ENCODE measurements around the gene LAYN. TPM values are rescaled to one million over a fixed set of nuclear protein-coding genes. Genes with fewer than 3 reads are reported as not detected.
A peak's percentile ranks its signal among the peaks of the same experiment; 100 is the strongest.

The LAYN gene
- total RNA-seq, 1 experiment from 2014 or later, result 3.7 TPM

DNA sequence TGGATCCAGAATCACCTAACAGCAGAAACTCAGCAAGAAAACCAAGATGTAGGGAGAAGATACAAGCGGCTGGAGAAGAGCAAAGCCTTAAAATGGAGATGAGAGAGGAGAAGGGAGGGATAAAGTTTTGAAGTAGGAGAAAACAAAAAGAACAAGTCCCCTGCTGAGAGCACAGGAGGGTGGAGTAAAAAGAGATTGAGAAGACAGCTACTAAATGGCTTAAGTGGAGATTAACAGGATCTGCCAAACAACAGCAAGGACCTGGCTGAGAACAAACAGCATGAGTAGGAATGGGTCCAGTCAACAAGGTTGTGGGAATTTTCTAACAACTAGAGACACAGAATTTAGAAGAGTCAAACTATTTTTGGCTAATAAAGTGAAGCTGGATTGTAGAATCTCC, 46.5 kb upstream of the LAYN start:
- DNase-seq (ENCODE audit: low spot score) (no peak), ATAC-seq (peak; percentile 38)
- Mint-ChIP-seq H3K27ac (no peak overlapping the region), H3K4me3 (no peak overlapping the region), H3K9me3 (peaks cover 7% of the 10 kb centered on the region; the same call in 1 of the 2 replicates), H3K36me3 (no peaks in the 10 kb centered on the region), H3K27me3 (ENCODE audit: low read depth) (no peaks in the 10 kb centered on the region; the same call in 1 of the 2 replicates), H3K4me1 (peaks cover 22% of the 10 kb centered on the region)
- ChIA-PET POLR2A (no interaction called here), CTCF (interaction anchor here (1.0 to 1.2 kb wide), 2 partner anchors 34 to 39 kb away, joined by 3 to 5 read pairs; no protein-coding TSS in a partner anchor)
- TF ChIP-seq ZNF423 (CRISPR knock-in tag; IDR thresholded peaks at IDR 0.05), result peak; percentile 14; the same call in 1 of the 2 replicates
- TF ChIP-seq, protein P1, sequence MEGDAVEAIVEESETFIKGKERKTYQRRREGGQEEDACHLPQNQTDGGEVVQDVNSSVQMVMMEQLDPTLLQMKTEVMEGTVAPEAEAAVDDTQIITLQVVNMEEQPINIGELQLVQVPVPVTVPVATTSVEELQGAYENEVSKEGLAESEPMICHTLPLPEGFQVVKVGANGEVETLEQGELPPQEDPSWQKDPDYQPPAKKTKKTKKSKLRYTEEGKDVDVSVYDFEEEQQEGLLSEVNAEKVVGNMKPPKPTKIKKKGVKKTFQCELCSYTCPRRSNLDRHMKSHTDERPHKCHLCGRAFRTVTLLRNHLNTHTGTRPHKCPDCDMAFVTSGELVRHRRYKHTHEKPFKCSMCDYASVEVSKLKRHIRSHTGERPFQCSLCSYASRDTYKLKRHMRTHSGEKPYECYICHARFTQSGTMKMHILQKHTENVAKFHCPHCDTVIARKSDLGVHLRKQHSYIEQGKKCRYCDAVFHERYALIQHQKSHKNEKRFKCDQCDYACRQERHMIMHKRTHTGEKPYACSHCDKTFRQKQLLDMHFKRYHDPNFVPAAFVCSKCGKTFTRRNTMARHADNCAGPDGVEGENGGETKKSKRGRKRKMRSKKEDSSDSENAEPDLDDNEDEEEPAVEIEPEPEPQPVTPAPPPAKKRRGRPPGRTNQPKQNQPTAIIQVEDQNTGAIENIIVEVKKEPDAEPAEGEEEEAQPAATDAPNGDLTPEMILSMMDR (IDR thresholded peaks at IDR 0.05), result no peak

DNA sequence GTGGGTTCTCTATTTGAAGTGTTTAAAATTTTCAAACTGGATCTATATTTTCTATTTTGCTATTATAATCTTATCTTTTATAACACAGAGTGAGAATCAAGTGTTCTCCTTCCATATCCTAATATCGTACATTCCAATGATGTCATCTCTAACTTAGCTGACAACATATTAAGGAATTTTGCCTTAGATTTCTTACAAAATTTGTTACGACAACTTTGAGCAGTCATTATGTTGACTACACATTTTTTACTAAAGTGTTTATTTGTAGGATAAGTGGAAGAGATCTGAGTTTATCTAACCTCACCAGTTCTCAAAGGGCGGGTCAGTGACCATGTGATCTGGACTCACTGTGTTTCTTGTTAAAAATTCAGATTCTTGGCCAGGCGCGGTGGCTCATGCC, 41.0 kb upstream of the LAYN start:
- CTCF ChIA-PET, result no interaction called here
- POLR2A ChIA-PET, result no interaction called here
- no peak overlapping the region for H3K4me3 Mint-ChIP-seq
- H3K27ac Mint-ChIP-seq, result no peak overlapping the region
- no peaks in the 10 kb centered on the region for H3K9me3 Mint-ChIP-seq
- no peaks in the 10 kb centered on the region for H3K27me3 Mint-ChIP-seq (ENCODE audit: low read depth)
- ATAC-seq (no peak), DNase-seq (ENCODE audit: low spot score) (no peak)
- H3K4me1 Mint-ChIP-seq, result peaks cover 21% of the 10 kb centered on the region
- TF ChIP-seq, protein P2, sequence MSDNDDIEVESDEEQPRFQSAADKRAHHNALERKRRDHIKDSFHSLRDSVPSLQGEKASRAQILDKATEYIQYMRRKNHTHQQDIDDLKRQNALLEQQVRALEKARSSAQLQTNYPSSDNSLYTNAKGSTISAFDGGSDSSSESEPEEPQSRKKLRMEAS (CRISPR knock-in tag; IDR thresholded peaks at IDR 0.05), result no peak
- no peak for TF ChIP-seq MYBL2 (CRISPR knock-in tag; IDR thresholded peaks at IDR 0.05)
- TF ChIP-seq, protein P3, sequence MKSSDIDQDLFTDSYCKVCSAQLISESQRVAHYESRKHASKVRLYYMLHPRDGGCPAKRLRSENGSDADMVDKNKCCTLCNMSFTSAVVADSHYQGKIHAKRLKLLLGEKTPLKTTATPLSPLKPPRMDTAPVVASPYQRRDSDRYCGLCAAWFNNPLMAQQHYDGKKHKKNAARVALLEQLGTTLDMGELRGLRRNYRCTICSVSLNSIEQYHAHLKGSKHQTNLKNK (CRISPR knock-in tag; IDR thresholded peaks at IDR 0.05), result no peak
- TF ChIP-seq, protein P1 (IDR thresholded peaks at IDR 0.05), result no peak
- no peak for TF ChIP-seq GABPB1 (CRISPR knock-in tag; IDR thresholded peaks at IDR 0.05)
- TF ChIP-seq MXD4 (CRISPR knock-in tag; IDR thresholded peaks at IDR 0.05; ENCODE audit: borderline replicate concordance), result no peak
- TF ChIP-seq RELA (CRISPR knock-in tag; IDR thresholded peaks at IDR 0.05; ENCODE audit: borderline replicate concordance), result no peak
- TF ChIP-seq ZNF416 (CRISPR knock-in tag; IDR thresholded peaks at IDR 0.05), result no peak
- TF ChIP-seq NFATC4 (CRISPR knock-in tag; IDR thresholded peaks at IDR 0.05), result no peak
- TF ChIP-seq, protein P4, sequence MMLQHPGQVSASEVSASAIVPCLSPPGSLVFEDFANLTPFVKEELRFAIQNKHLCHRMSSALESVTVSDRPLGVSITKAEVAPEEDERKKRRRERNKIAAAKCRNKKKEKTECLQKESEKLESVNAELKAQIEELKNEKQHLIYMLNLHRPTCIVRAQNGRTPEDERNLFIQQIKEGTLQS (CRISPR knock-in tag; conservative IDR thresholded peaks at IDR 0.05), result no peak
- TF ChIP-seq ZNF396 (CRISPR knock-in tag; IDR thresholded peaks at IDR 0.05; ENCODE audit: borderline replicate concordance), result no peak
- TF ChIP-seq, protein P5, sequence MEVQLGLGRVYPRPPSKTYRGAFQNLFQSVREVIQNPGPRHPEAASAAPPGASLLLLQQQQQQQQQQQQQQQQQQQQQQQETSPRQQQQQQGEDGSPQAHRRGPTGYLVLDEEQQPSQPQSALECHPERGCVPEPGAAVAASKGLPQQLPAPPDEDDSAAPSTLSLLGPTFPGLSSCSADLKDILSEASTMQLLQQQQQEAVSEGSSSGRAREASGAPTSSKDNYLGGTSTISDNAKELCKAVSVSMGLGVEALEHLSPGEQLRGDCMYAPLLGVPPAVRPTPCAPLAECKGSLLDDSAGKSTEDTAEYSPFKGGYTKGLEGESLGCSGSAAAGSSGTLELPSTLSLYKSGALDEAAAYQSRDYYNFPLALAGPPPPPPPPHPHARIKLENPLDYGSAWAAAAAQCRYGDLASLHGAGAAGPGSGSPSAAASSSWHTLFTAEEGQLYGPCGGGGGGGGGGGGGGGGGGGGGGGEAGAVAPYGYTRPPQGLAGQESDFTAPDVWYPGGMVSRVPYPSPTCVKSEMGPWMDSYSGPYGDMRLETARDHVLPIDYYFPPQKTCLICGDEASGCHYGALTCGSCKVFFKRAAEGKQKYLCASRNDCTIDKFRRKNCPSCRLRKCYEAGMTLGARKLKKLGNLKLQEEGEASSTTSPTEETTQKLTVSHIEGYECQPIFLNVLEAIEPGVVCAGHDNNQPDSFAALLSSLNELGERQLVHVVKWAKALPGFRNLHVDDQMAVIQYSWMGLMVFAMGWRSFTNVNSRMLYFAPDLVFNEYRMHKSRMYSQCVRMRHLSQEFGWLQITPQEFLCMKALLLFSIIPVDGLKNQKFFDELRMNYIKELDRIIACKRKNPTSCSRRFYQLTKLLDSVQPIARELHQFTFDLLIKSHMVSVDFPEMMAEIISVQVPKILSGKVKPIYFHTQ (CRISPR knock-in tag; IDR thresholded peaks at IDR 0.05), result no peak
- TF ChIP-seq ZNF121 (CRISPR knock-in tag; IDR thresholded peaks at IDR 0.05), result no peak
- TF ChIP-seq, protein P6, sequence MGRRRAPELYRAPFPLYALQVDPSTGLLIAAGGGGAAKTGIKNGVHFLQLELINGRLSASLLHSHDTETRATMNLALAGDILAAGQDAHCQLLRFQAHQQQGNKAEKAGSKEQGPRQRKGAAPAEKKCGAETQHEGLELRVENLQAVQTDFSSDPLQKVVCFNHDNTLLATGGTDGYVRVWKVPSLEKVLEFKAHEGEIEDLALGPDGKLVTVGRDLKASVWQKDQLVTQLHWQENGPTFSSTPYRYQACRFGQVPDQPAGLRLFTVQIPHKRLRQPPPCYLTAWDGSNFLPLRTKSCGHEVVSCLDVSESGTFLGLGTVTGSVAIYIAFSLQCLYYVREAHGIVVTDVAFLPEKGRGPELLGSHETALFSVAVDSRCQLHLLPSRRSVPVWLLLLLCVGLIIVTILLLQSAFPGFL (CRISPR knock-in tag; IDR thresholded peaks at IDR 0.05; ENCODE audit: borderline replicate concordance), result no peak
- TF ChIP-seq, protein P7, sequence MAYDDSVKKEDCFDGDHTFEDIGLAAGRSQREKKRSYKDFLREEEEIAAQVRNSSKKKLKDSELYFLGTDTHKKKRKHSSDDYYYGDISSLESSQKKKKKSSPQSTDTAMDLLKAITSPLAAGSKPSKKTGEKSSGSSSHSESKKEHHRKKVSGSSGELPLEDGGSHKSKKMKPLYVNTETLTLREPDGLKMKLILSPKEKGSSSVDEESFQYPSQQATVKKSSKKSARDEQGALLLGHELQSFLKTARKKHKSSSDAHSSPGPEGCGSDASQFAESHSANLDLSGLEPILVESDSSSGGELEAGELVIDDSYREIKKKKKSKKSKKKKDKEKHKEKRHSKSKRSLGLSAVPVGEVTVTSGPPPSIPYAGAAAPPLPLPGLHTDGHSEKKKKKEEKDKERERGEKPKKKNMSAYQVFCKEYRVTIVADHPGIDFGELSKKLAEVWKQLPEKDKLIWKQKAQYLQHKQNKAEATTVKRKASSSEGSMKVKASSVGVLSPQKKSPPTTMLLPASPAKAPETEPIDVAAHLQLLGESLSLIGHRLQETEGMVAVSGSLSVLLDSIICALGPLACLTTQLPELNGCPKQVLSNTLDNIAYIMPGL (CRISPR knock-in tag; IDR thresholded peaks at IDR 0.05), result no peak
- TF ChIP-seq ZNF219 (CRISPR knock-in tag; IDR thresholded peaks at IDR 0.05; ENCODE audit: borderline replicate concordance), result no peak
- no peak for TF ChIP-seq IRF2 (CRISPR knock-in tag; IDR thresholded peaks at IDR 0.05; ENCODE audit: borderline replicate concordance, low read depth)
- no peak for TF ChIP-seq FOXJ3 (CRISPR knock-in tag; IDR thresholded peaks at IDR 0.05; ENCODE audit: borderline replicate concordance)
- TF ChIP-seq CREB1 (CRISPR knock-in tag; IDR thresholded peaks at IDR 0.05), result no peak
- TF ChIP-seq, protein P8, sequence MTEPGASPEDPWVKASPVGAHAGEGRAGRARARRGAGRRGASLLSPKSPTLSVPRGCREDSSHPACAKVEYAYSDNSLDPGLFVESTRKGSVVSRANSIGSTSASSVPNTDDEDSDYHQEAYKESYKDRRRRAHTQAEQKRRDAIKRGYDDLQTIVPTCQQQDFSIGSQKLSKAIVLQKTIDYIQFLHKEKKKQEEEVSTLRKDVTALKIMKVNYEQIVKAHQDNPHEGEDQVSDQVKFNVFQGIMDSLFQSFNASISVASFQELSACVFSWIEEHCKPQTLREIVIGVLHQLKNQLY (CRISPR knock-in tag; IDR thresholded peaks at IDR 0.05), result no peak
- no peaks in the 10 kb centered on the region for H3K36me3 Mint-ChIP-seq
